Loucy (cell line): ENCODE measurements around the gene MOSMO.

Experiments
- H2AFZ ChIP-seq: fragments of 200-600 bp; sonication (generic); 2 replicates; pipeline ENCODE4 v1.6.0; 2016; ENCODE audit warnings: antibody characterized with exemption, mild to moderate bottlenecking, low read length, moderate library complexity
- H3F3A ChIP-seq: fragments of 200-600 bp; 2 replicates; pipeline ENCODE4 v1.6.0; 2016; ENCODE audit warnings: antibody characterized with exemption, low read depth, mild to moderate bottlenecking
- H3K27me3 ChIP-seq: fragments of 200-600 bp; sonication (generic); 2 replicates; pipeline ENCODE4 v1.6.1; 2014; ENCODE audit warnings: low read length, mild to moderate bottlenecking; ENCODE audit not compliant: insufficient read depth, poor library complexity, severe bottlenecking
- H3K36me3 ChIP-seq: fragments of 200-600 bp; sonication (generic); 2 replicates; pipeline ENCODE4 v1.6.1; 2016; ENCODE audit warnings: low read length; ENCODE audit not compliant: insufficient read depth
- H3K4me1 ChIP-seq: fragments of 200-600 bp; sonication (generic); 2 replicates; pipeline ENCODE4 v1.5.1; 2014; ENCODE audit warnings: low read length, mild to moderate bottlenecking; ENCODE audit not compliant: insufficient read depth, poor library complexity, severe bottlenecking
- H3K4me2 ChIP-seq: fragments of 200-600 bp; sonication (generic); 2 replicates; pipeline ENCODE4 v1.6.0; 2014; ENCODE audit warnings: antibody characterized with exemption, low read length, low read depth, mild to moderate bottlenecking; ENCODE audit not compliant: poor library complexity, severe bottlenecking
- H3K4me3 ChIP-seq: fragments of 200-600 bp; sonication (generic); 2 replicates; pipeline ENCODE4 v1.5.1; 2014; ENCODE audit warnings: low read length, mild to moderate bottlenecking, mixed read lengths; ENCODE audit not compliant: poor library complexity, severe bottlenecking
- H3K79me2 ChIP-seq: fragments of 200-600 bp; sonication (generic); 2 replicates; pipeline ENCODE4 v1.6.1; 2014; ENCODE audit warnings: low read length; ENCODE audit not compliant: insufficient read depth
- H3K9ac ChIP-seq: fragments of 200-600 bp; sonication (generic); 2 replicates; pipeline ENCODE4 v1.6.0; 2014; ENCODE audit warnings: mild to moderate bottlenecking, low read depth, low read length, moderate library complexity; ENCODE audit not compliant: poor library complexity, severe bottlenecking
- H3K9me2 ChIP-seq: fragments of 200-600 bp; sonication (generic); replicated peaks from 2 replicates; pipeline ENCODE4 v1.6.1; 2016; ENCODE audit warnings: low read depth, low read length, mixed read lengths
- H3K9me3 ChIP-seq: fragments of 200-600 bp; sonication (generic); 2 replicates; pipeline ENCODE4 v1.6.1; 2014; ENCODE audit warnings: mild to moderate bottlenecking, antibody characterized with exemption, low read length, low read depth; ENCODE audit not compliant: insufficient read depth
- H4K20me1 ChIP-seq: fragments of 200-600 bp; sonication (generic); 2 replicates; pipeline ENCODE4 v1.6.0; 2014; ENCODE audit warnings: antibody characterized with exemption, low read length, mild to moderate bottlenecking; ENCODE audit not compliant: insufficient read depth, poor library complexity, severe bottlenecking
- CTCF ChIP-seq: fragments of 200-600 bp; sonication (generic); conservative IDR thresholded peaks from 2 replicates; pipeline ENCODE4 v1.5.1; 2014; ENCODE audit warnings: mild to moderate bottlenecking, antibody characterized with exemption, low read length
- EZH2phosphoT487 ChIP-seq: fragments of 200-600 bp; IDR thresholded peaks from 2 replicates; pipeline ENCODE4 v1.6.1; 2018; ENCODE audit warnings: antibody characterized with exemption, mild to moderate bottlenecking, moderate library complexity, borderline replicate concordance

The MOSMO gene

GRCh38 chr16:22130528-22130927 is 122.6 kb downstream of the MOSMO start:
- Histone ChIP-seq H3F3A (no peaks in the 10 kb centered on the region), H3K4me1 (no peaks in the 10 kb centered on the region), H3K27me3 (no peaks in the 10 kb centered on the region), H3K9me3 (no peaks in the 10 kb centered on the region), H3K9ac (no peak overlapping the region), H4K20me1 (no peaks in the 10 kb centered on the region), H3K79me2 (no peaks in the 10 kb centered on the region), H3K9me2 (no peaks in the 10 kb centered on the region), H3K4me2 (no peak overlapping the region), H3K4me3 (no peak overlapping the region), H2AFZ (no peak overlapping the region), H3K36me3 (no peaks in the 10 kb centered on the region)
- TF ChIP-seq CTCF (no peak), EZH2phosphoT487 (no peak)

GRCh38 chr16:22132801-22133200 is 124.9 kb downstream of the MOSMO start:
- H3K36me3 ChIP-seq, result no peaks in the 10 kb centered on the region
- H3F3A ChIP-seq, result no peaks in the 10 kb centered on the region
- no peaks in the 10 kb centered on the region for H4K20me1 ChIP-seq
- no peaks in the 10 kb centered on the region for H3K9me3 ChIP-seq
- no peaks in the 10 kb centered on the region for H3K79me2 ChIP-seq
- no peak overlapping the region for H3K4me2 ChIP-seq
- H3K27me3 ChIP-seq, result no peaks in the 10 kb centered on the region
- no peak overlapping the region for H3K4me3 ChIP-seq
- H3K4me1 ChIP-seq, result peaks cover 13% of the 10 kb centered on the region
- no peak for TF ChIP-seq CTCF
- TF ChIP-seq EZH2phosphoT487, result no peak
- no peaks in the 10 kb centered on the region for H3K9me2 ChIP-seq
- H3K9ac ChIP-seq, result no peak overlapping the region
- no peak overlapping the region for H2AFZ ChIP-seq
